ENCODE data around the gene PPARA.
"Not testable (repeated sequence)": the region's sequence is repeated elsewhere in the genome, so short reads cannot be mapped to it uniquely, and the experiment has no call there.

- TF ChIP-seq, protein P1, sequence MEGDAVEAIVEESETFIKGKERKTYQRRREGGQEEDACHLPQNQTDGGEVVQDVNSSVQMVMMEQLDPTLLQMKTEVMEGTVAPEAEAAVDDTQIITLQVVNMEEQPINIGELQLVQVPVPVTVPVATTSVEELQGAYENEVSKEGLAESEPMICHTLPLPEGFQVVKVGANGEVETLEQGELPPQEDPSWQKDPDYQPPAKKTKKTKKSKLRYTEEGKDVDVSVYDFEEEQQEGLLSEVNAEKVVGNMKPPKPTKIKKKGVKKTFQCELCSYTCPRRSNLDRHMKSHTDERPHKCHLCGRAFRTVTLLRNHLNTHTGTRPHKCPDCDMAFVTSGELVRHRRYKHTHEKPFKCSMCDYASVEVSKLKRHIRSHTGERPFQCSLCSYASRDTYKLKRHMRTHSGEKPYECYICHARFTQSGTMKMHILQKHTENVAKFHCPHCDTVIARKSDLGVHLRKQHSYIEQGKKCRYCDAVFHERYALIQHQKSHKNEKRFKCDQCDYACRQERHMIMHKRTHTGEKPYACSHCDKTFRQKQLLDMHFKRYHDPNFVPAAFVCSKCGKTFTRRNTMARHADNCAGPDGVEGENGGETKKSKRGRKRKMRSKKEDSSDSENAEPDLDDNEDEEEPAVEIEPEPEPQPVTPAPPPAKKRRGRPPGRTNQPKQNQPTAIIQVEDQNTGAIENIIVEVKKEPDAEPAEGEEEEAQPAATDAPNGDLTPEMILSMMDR (IDR thresholded peaks at IDR 0.05; ENCODE audit: low read depth, low read length) = not testable (repeated sequence)
- not testable (repeated sequence) for TF ChIP-seq EZH2phosphoT487 (IDR thresholded peaks at IDR 0.05; ENCODE audit: low read depth)
Measured at GRCh38 chr22:46264520-46264919, 114.2 kb downstream of the PPARA start.

All from OCI-LY3 (cell line).